NB4 (cell line): ENCODE results near the gene CCL21.
A peak's percentile ranks its signal among the peaks of the same experiment; 100 is the strongest.

Experiments
- DNase-seq: peaks from one replicate; pipeline ENCODE4 v3.0.0; 2010; ENCODE audit warnings: low read depth
- H3K4me3 ChIP-seq: one replicate; pipeline ENCODE4 v1.5.1; 2011; ENCODE audit warnings: mild to moderate bottlenecking, low read depth, low read length, moderate library complexity
- CTCF ChIP-seq: IDR thresholded peaks from one replicate; pipeline ENCODE4 v1.5.1; 2012; ENCODE audit warnings: low read depth, low read length
- MAX ChIP-seq: IDR thresholded peaks from 2 replicates; pipeline ENCODE4 v1.6.1; 2011; ENCODE audit warnings: low read depth, low read length
- MYC ChIP-seq: IDR thresholded peaks from 2 replicates; pipeline ENCODE4 v1.6.1; 2011; ENCODE audit warnings: low read depth, low read length
- POLR2A ChIP-seq: IDR thresholded peaks from 2 replicates; pipeline ENCODE4 v1.6.1; 2011; ENCODE audit warnings: mild to moderate bottlenecking; ENCODE audit not compliant: insufficient read length; ENCODE audit errors: extremely low read depth

The CCL21 gene

DNA sequence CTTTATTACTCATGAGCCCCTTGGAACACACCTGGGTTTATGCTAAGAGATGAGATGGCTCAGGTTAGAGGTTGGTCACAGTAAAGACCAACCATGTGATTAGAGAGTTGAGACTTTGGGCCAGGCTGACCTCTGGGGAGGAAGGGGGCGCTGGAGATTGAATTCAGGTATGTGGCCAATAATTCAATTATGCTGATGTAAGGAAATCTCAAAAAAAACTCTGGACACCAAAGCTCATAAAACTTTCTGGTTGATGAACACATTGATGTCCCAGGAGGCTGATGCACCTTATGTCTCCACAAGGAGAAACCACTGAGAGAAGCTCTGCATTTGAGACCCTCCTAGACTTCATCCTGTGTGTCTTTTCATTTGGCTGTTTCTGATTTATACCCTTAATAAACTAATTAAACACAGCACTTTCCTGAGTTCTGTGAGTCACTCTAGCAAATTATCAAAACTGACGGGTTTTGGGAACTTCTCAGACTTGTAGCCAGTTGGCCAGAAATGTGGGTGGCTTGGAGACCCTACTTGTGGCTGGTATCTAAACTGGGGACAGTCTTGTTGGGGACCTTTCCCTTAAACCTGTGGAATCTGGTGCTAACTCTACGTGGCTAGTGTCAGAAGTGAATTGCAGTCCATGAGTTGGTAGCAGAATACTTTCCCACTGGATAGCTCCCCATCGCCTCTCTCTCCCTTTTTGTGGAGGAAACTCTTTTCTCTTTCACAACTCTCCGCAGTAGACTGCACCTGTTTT lies 40.0 kb downstream of the CCL21 start:
- no peak overlapping the region for H3K4me3 ChIP-seq
- DNase-seq, result no peak
- TF ChIP-seq MYC, result no peak
- TF ChIP-seq POLR2A, result no peak
- no peak for TF ChIP-seq CTCF
- TF ChIP-seq MAX, result no peak

DNA sequence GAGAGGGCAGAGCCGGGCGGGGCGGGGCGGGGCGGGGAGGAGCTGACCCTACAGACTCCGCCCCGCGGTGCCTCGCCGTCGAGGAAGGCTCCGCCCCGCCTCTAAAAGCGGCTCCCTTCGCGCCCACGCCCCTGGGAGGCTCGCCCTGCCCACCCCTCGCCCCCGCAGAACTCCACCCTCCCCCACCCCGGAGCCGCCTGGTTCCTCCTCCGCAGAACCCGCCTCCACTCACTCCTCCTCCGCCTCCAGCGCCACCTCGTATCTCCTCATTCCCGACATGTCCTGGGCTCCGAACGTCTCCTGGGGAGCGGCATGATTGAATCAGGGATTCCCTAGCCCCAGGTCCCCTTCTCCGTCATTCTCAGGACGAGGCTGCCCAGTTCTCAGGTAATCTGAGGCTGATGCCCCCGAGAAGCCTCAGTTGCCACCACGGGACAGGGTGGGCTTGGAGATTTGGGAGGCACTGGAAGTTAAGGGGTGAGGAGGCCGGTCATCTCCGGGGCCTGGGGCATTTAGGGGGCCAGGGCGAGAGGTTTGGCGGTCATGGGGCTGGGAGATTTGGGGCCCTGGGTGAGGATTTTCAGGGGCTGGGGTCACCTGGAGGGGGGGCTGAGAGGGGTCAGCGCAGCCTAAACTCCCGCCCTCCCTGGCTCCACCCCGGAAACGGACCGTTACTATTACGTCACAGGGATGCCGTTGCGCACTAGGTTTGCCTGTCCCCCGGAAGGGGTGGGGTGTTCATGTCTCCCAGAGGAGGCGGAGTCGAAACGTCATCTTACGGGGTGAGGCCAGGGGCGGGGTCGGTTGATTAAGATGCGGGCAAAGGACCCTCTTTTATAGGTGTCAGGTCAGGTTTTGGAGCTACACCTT lies 44.3 kb downstream of the CCL21 start:
- no peak for TF ChIP-seq MAX
- peak; percentile 74 for TF ChIP-seq POLR2A
- DNase-seq, result peak; percentile 95
- H3K4me3 ChIP-seq, result peak overlapping the region; percentile 60

DNA sequence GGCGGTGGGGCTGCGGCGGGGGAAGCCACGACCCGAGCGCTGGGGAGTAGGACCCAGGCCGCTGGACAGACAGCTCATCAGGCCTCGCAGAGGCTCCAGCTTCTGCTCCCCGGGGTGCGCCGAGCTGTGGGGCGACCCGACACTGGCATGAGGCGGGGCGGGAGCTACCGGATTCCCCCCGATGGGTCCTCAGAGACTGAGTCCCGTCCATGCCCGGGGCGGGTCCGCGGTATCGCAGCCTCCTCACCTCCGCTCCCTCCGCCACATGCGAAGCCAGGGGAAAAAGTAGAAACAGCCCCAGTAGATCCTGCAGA lies 44.9 kb downstream of the CCL21 start:
- H3K4me3 ChIP-seq, result peak overlapping the region; percentile 46
- DNase-seq, result no peak
- TF ChIP-seq CTCF (no peak), MAX (peak; percentile 42; the same call in 1 of the 2 replicates), POLR2A (no peak), MYC (0 out of 2 replicates have a peak, but pooled peaks have one; percentile 18)

DNA sequence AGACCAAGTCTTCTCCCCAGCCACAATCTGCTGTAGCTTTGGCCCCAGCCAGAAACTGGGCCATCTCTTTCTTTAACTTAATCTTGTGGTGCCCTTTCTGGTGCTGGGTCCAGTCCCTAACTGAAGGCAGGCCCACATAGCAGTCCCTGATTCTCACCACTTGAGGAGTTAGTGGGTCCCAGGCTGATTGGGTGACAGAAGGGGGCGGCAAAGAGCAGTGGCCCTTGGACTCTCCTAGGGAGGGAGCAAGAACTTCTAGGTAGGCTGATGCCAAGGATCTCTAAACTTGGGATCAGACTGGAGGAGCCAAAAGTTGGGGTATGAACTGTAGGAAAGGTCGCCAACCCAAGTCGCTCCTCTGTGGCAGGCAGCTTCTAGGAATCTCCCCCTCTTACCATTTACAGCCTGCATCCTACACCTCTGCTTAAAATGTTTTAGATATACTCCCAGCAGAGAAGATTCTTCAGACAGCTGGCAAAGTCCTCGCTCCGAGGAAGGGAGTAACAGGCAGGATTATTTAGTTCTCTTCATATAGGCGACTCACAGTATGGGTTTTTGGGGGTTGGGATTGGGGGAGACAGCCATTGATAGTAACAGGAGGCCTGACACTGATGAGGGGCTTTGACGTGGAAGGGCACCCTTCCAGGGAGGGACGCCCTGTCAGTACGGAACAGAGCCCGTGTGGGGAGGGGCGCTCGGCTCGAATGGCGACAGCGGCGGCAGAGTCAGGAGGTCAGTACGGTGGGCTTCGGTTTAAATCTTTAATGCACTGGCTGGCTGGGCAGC lies 45.5 kb downstream of the CCL21 start:
- H3K4me3 ChIP-seq, result peak overlapping the region; percentile 46
- TF ChIP-seq CTCF (peak; percentile 100), MAX (no peak), MYC (peak; percentile 33; the same call in 1 of the 2 replicates), POLR2A (no peak)
- peak; percentile 91 for DNase-seq

DNA sequence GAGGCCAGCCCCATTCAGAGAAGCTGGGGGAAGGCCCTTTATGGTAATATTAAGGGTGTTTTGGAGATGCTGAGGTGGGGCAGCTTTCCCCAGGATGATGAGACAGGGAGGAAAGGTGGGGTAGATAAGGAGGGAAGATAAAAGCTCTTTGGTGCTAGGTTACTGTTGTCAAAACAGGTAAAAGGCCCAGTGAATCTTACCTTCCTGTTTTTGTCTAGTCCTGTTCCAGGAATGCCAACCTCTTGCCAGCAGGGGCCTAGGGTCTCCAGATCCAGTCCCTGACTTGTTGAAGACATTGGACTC lies 46.7 kb downstream of the CCL21 start:
- no peak for DNase-seq
- no peak overlapping the region for H3K4me3 ChIP-seq
- no peak for TF ChIP-seq CTCF

DNA sequence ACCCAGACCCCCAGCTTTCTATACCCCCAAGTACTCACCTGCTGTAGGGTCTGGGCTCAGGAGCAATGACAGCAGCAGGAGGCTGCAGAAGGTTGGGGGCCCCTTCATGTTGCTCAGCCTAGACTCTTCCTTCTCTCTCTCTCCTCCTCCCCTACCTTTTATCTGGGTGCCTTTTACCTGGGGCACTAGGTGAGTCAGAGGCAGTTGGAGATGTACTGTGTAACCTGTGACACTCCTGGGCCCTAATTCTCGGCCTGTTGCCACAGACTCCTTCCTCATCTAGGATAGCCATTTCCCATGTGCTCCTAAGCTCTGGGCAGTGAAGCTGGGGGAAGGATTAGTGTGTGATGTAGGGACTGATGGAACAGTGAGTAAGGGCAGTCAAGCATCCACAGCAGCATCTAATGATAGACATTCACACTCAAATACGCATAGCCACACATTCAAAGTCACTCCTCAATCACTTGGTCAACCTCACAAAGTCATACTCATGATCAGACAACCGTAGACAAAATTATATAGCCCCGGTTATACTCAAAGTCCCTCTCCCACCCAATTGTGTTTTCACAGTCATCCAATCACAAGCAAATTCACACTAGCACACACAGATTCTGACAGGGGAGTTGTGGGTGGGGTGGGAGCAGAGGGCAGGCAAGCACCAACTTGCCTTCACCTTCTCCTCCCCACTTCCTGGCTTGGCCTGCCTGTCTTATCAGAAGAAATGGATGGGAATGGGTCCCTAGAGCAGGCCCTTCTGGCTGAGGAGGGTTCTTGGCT lies 47.2 kb downstream of the CCL21 start, which contains the start of gene CCL27:
Gene CCL27 (minus strand): TSS at position 132 of the 777 bp plus-strand sequence. CDS start 24 bp downstream, at position 108.
- no peak within 1 kb of the TSS for H3K4me3 ChIP-seq
- DNase-seq, result no peak
- TF ChIP-seq MAX (no peak), POLR2A (no peak), CTCF (no peak), MYC (no peak)
